Upper lobe of left lung (tissue), 4 donors: ENCODE data around the gene WDR13.

Source experiments
- POLR2A ChIP-seq, 4 donors: fragments of 450-650 bp; IDR thresholded peaks; one replicate each; pipeline ENCODE4 v1.5.1; 2016 to 2017; ENCODE audit warnings: antibody characterized with exemption in 4 of 4, mild to moderate bottlenecking in 2 of 4
- TF ChIP-seq, protein P1 (sequence below), 6 experiments: fragments of 450-650 bp in 4 of 6; fragments of 200-600 bp in 2 of 6; sonication (generic) in 2 of 6; IDR thresholded peaks; one replicate each; pipeline ENCODE4 v1.5.1; 2016 to 2019; ENCODE audit warnings: antibody characterized with exemption in 6 of 6

DNA sequence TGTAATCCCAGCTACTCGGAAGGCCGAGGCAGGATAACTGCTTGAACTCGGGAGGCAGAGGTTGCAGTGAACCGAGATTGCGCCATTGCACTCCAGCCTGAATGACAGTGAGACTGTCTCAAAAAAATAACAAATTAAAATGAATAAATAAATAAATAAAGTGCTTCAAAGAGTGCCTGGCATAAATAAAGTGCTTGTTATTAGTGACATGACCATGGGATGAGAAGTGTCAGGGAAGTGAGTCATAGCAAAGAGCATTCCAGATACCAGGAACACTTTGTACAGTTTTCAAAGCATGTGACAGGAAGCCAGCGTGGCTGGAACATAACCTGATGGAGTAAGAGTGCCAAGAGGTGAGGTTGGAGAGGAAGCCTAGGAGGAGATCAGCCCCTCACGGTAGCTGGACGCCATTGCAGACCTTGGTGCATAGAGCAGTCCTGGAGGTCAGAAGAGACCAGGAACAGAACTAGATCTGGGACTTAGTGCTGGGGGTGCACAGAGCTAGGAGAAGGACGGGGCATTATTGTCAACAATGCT, 6.0 kb upstream of the WDR13 start:
- TF ChIP-seq, protein P1, sequence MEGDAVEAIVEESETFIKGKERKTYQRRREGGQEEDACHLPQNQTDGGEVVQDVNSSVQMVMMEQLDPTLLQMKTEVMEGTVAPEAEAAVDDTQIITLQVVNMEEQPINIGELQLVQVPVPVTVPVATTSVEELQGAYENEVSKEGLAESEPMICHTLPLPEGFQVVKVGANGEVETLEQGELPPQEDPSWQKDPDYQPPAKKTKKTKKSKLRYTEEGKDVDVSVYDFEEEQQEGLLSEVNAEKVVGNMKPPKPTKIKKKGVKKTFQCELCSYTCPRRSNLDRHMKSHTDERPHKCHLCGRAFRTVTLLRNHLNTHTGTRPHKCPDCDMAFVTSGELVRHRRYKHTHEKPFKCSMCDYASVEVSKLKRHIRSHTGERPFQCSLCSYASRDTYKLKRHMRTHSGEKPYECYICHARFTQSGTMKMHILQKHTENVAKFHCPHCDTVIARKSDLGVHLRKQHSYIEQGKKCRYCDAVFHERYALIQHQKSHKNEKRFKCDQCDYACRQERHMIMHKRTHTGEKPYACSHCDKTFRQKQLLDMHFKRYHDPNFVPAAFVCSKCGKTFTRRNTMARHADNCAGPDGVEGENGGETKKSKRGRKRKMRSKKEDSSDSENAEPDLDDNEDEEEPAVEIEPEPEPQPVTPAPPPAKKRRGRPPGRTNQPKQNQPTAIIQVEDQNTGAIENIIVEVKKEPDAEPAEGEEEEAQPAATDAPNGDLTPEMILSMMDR (IDR thresholded peaks at IDR 0.05): peak in 4 of 6 experiments; percentile 16 to 58 (median 42)
- TF ChIP-seq POLR2A (IDR thresholded peaks at IDR 0.05): peak in 1 of 4 donors; percentile 19
